GM12892 (cell line): ENCODE data around the gene SLCO2B1.

Source experiments
- POLR2A ChIP-seq: IDR thresholded peaks from 2 replicates; pipeline ENCODE4 v1.6.1; 2011; ENCODE audit warnings: low read depth, low read length, control low read depth
- POLR2AphosphoS5 ChIP-seq: IDR thresholded peaks from 2 replicates; pipeline ENCODE4 v1.6.1; 2011; ENCODE audit warnings: low read depth, low read length, control low read depth

- no peak for TF ChIP-seq POLR2AphosphoS5
- TF ChIP-seq POLR2A, result no peak
Measured at GRCh38 chr11:75132080-75132479, 18.8 kb upstream of the SLCO2B1 start.
